ENCODE data around the gene ELF2. TPM values are rescaled to one million over a fixed set of nuclear protein-coding genes. Genes with fewer than 3 reads are reported as not detected.

Gene ELF2
- total RNA-seq (10 to 100 TPM; 31.9 to 43.5 (median 35.7) TPM), polyA plus RNA-seq (10 to 100 TPM; 13.3 to 15.8 TPM)
- long read RNA-seq, donor 1, full-length matches to known transcripts = 4 of 36 reads
- long read RNA-seq, donor 1, partial matches to known transcripts = 10 of 36 reads
- long read RNA-seq, donor 1, other reads (novel, unspliced or antisense) = 22 of 36 reads
- long read RNA-seq, donor 2, partial matches to known transcripts = 2 of 19 reads
- long read RNA-seq, donor 2, other reads (novel, unspliced or antisense) = 14 of 19 reads
- long read RNA-seq, donor 3, partial matches to known transcripts = 2 of 24 reads
- long read RNA-seq, donor 3, other reads (novel, unspliced or antisense) = 18 of 24 reads

DNA sequence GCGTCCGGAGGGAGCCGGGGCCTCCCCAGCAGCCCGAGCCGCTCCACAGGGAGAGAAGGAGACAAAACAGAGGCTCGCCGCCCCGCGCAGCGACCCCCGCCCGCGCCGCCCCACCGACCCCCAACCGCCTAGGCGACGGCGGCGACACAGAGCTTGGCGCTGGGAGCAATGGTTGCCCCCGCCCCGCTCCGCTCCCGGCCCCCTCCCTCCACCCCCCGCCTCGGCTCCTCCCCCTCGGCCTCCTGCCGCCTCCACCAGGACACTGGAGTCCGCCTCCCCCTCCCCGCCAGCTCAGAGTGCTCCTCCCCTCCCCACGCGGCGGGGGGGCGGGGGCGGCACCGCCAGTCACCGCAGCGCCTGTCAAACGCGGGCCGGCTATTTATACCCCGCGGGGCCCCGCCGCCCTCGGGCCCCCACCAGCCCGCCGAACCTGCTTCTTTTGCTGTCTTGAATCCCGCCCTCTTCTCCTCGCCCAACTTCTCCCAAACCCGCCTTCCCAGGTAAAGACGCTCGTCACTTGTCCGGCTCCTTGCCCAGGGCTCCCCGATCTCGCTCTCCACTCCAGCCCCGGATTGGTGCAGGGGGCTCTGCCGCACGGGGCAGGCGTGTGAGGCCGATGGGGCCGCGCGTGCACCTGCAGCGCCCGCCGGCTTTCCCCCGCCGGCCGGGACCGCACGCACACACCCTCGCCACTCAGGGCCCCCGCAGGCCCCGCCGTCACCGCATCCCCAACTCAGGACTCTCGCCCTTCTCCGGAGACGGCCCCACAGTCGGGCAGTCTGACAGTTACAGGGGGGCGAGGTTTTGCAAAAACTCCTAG is at the start of gene ELF2:
Gene ELF2, minus strand, starts transcription at position 170 of the 820 bp plus-strand sequence. CDS start 39,517 bp downstream, outside the sequence.
- H3K4me3 ChIP-seq = peak within 1 kb of the TSS; percentile 79 to 100 (median 98)
- H3K36me3 ChIP-seq = no peaks in the 10 kb centered on the region
- DNase-seq = peak; percentile 95
- TF ChIP-seq, protein P1, sequence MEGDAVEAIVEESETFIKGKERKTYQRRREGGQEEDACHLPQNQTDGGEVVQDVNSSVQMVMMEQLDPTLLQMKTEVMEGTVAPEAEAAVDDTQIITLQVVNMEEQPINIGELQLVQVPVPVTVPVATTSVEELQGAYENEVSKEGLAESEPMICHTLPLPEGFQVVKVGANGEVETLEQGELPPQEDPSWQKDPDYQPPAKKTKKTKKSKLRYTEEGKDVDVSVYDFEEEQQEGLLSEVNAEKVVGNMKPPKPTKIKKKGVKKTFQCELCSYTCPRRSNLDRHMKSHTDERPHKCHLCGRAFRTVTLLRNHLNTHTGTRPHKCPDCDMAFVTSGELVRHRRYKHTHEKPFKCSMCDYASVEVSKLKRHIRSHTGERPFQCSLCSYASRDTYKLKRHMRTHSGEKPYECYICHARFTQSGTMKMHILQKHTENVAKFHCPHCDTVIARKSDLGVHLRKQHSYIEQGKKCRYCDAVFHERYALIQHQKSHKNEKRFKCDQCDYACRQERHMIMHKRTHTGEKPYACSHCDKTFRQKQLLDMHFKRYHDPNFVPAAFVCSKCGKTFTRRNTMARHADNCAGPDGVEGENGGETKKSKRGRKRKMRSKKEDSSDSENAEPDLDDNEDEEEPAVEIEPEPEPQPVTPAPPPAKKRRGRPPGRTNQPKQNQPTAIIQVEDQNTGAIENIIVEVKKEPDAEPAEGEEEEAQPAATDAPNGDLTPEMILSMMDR (IDR thresholded peaks at IDR 0.05) = no peak
- peaks cover 0 to 43% (median 23%) of the 10 kb centered on the region in 9 donors for H3K4me1 ChIP-seq
- intact Hi-C loops (cut with DNase I) = loop anchor here in 8 of 10 donors (2.0 to 10.0 kb wide), 11 partner anchors 72 to 145 kb away; partner anchors contain the start of genes NAA15 (in 4 of the 8) and NDUFC1 (in 1 of the 8)
- H3K27ac ChIP-seq = peak within 1 kb of the TSS; percentile 98 to 100 (median 100)
- peak; percentile 84 to 93 (median 89) for ATAC-seq
- H3K9me3 ChIP-seq = no peaks in the 10 kb centered on the region
- 0 to 1% methylated on average over 46 to 83 of the region's 83 CpGs for WGBS, 2 donors
- H3K27me3 ChIP-seq = no peaks in the 10 kb centered on the region

DNA sequence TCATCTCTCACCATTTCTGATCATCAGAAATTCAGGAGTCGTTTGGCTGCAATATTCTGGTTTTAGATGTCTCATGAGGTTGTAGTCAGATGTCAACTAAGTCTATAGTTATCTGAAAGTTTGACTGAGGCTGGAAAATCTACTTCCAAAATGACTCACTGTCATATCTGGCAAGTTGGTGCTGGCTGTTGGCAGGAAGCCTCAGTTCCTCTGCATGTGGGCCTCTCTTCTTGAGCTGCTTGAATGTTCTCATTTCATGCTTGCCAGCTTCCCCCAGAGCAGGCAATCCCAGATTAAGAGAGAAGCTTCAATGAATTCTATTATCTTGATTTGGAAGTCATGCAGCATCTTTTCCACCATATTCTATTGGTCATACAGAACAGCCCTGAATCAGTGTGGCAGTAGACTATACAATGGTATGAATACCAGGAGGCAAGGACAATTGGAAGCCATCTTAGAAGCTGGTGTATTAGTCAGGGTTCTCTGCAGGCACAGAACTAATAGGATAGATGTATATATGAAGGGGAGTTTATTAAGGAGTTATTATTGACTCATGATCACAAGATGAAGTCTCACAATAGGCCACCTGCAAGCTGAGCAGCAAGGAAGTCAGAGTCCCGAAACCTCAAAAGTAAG is 46.8 kb upstream of the ELF2 start:
- no peaks in the 10 kb centered on the region for H3K27me3 ChIP-seq
- ATAC-seq (peak in 4 of 8 donors; percentile 22 to 52 (median 32)), DNase-seq (peak; percentile 23 to 27)
- intact Hi-C loops (cut with DNase I) = loop anchor here in 1 of 10 donors (10.0 kb wide), 1 partner anchor 61 kb away; the partner anchor contains the start of gene MGARP
- WGBS, 2 donors = 67 to 82% methylated on average over 2 of the region's 2 CpGs
- H3K4me3 ChIP-seq = no peak overlapping the region
- no peak overlapping the region for H3K27ac ChIP-seq
- TF ChIP-seq, protein P1 (IDR thresholded peaks at IDR 0.05) = no peak
- peaks cover 0 to 11% (median 0%) of the 10 kb centered on the region in 9 donors for H3K4me1 ChIP-seq
- H3K36me3 ChIP-seq = no peaks in the 10 kb centered on the region
- peaks cover 0 to 8% (median 0%) of the 10 kb centered on the region in 11 donors for H3K9me3 ChIP-seq

DNA sequence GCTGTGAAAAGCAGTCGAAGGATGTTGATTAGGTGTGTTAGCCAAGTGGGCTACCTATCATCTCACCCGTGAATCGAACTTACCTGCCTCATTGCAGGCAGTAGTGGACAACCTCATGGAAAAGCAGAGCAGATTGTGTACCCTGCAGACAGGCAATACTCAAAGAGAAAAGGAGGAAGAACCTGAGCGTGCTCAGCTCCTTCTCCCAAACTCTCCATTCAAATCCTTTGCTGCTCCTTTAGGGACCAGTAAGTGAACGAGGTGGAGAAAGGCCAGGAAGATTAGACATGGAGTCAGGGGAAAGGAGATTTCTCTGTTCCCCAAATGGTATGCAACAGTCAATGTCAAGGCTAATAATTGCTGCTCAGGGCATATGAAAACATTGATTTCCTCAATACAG is 45.2 kb upstream of the ELF2 start:
- no peak for DNase-seq
- no peak overlapping the region for H3K27ac ChIP-seq
- no peaks in the 10 kb centered on the region for H3K27me3 ChIP-seq
- intact Hi-C loops (cut with DNase I) = loop anchor here in 1 of 10 donors (10.0 kb wide), 1 partner anchor 63 kb away; the partner anchor contains the start of gene MGARP
- ATAC-seq = no peak
- WGBS, 2 donors = 94% methylated on average over 5 of the region's 5 CpGs
- TF ChIP-seq, protein P1 (IDR thresholded peaks at IDR 0.05) = no peak
- no peaks in the 10 kb centered on the region for H3K36me3 ChIP-seq
- peaks cover 0 to 8% (median 0%) of the 10 kb centered on the region in 11 donors for H3K9me3 ChIP-seq
- peaks cover 0 to 11% (median 0%) of the 10 kb centered on the region in 9 donors for H3K4me1 ChIP-seq
- H3K4me3 ChIP-seq = no peak overlapping the region
